Measurements from ENCODE around the gene BID. TPM values are rescaled to one million over a fixed set of nuclear protein-coding genes. Genes with fewer than 3 reads are reported as not detected.

The BID gene
- total and polyA plus RNA-seq, 5 donors: 7.2 to 13.1 (median 12.4) TPM

DNA sequence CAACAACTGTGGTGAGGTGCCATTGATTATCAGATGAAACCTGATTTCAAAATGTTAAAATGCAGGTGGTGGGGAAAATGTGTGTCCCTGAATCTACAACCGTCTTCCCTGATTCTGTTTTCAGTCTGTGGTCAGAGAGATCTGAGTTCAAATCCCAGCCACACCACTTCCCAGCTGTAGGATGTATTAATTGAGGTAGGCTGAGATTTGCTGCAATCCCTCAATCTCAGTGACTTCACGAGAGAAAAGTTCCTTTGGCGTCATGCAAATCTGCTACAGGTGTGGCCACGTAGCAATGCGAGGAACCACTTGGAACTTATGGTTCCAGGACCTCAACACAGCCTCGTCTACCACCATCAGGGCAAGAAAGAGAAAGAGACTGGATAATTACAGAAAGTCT, 79.5 kb downstream of the BID start:
- H3K9me3 ChIP-seq (ENCODE audit: control insufficient read depth, low read length): no peaks in the 10 kb centered on the region
- 89% methylated on average over 6 of the region's 6 CpGs for WGBS
- H3K4me3 ChIP-seq (ENCODE audit: low read length): no peak overlapping the region
- ATAC-seq (no peak), DNase-seq (no peak)
- no peak overlapping the region for H3K27ac ChIP-seq (ENCODE audit: low read length)
- H3K27me3 ChIP-seq (ENCODE audit: control insufficient read depth, insufficient read depth): no peaks in the 10 kb centered on the region
- intact Hi-C loops (cut with DNase I): no loop called here
- no peaks in the 10 kb centered on the region for H3K4me1 ChIP-seq (ENCODE audit: control insufficient read depth, insufficient read depth, low read length)

DNA sequence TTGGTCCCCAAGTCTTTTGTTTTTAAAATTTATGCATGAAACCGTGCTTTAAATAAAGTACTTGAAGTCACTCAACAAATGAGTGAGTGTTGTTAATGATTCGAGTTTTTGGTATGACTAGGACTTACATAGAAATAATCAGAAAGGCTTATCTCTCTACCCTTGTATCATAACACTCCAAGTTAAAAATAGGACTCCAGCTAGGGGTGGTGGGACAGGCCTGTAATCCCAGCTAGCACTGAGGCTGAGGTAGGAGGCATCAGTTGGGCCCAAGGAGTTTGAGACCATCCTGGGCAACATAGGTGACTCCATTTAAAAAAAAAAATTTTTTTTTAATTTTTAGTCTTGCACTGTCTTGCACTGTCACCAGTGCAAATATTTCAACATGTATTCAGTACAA, 80.1 kb downstream of the BID start:
- Histone ChIP-seq H3K4me1 (ENCODE audit: control insufficient read depth, insufficient read depth, low read length) (no peaks in the 10 kb centered on the region), H3K4me3 (ENCODE audit: low read length) (no peak overlapping the region), H3K9me3 (ENCODE audit: control insufficient read depth, low read length) (no peaks in the 10 kb centered on the region), H3K27ac (ENCODE audit: low read length) (no peak overlapping the region), H3K27me3 (ENCODE audit: control insufficient read depth, insufficient read depth) (no peaks in the 10 kb centered on the region)
- ATAC-seq (peak in 1 of 2 donors; percentile 55), DNase-seq (no peak)
- 60% methylated on average over 2 of the region's 2 CpGs for WGBS
- intact Hi-C loops (cut with DNase I): no loop called here

DNA sequence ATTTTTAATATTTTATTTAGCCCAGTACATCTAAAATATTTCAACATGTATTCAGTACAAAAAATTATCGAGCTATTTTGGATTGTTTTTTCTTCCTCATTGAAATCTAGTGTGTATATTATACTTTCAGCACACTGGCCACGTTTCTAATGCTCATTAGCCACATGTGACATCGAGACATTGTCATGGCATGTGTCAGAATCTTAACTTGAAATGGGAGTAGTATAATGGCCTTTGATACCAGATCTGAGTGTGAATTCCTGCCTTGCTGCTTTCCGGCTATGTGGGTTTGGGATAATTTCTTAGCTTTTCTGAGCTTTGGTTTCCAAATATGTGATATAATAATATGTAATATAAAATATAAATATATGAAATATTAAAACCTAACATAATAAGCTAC, 81.4 kb downstream of the BID start:
- no peak for ATAC-seq
- no peaks in the 10 kb centered on the region for H3K4me1 ChIP-seq (ENCODE audit: control insufficient read depth, insufficient read depth, low read length)
- H3K27me3 ChIP-seq (ENCODE audit: control insufficient read depth, insufficient read depth): no peaks in the 10 kb centered on the region
- no peak overlapping the region for H3K4me3 ChIP-seq (ENCODE audit: low read length)
- no peaks in the 10 kb centered on the region for H3K9me3 ChIP-seq (ENCODE audit: control insufficient read depth, low read length)
- intact Hi-C loops (cut with DNase I): no loop called here
- no peak overlapping the region for H3K27ac ChIP-seq (ENCODE audit: low read length)
- WGBS: 86% methylated on average over 4 of the region's 4 CpGs
- DNase-seq: no peak

DNA sequence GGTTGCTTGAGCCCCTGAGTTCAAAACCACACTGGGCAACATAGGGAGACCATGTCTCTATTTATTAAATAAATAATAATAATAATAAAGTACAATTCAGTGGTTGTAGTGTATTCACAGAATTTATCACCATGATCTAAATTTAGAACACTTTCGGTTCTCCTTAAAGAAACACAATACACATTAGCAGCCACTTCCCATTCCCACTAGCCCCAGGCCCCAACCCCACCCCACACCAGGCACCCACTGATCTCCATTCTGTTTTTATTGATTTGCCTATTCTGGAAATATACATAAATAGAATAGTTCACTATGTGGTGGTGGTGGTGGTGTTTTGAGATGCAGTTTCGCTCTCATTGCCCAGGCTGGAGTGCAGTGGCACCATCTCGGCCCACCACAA, 90.0 kb downstream of the BID start:
- Histone ChIP-seq H3K4me1 (ENCODE audit: control insufficient read depth, insufficient read depth, low read length) (no peaks in the 10 kb centered on the region), H3K9me3 (ENCODE audit: control insufficient read depth, low read length) (no peaks in the 10 kb centered on the region), H3K4me3 (ENCODE audit: low read length) (no peak overlapping the region), H3K27me3 (ENCODE audit: control insufficient read depth, insufficient read depth) (no peaks in the 10 kb centered on the region), H3K27ac (ENCODE audit: low read length) (no peak overlapping the region)
- 75% methylated on average over 3 of the region's 3 CpGs for WGBS
- intact Hi-C loops (cut with DNase I): no loop called here
- ATAC-seq: no peak
- DNase-seq: no peak

Small RNA genes lying within 50 kb of the gene (microRNA-seq; reads per million reads assigned to microRNA genes)
- gene MIR3198-1: 0 reads per million in 2 donors

Other genes with a start within 250 kb of the BID start
- gene SLC25A18, start 211.0 kb downstream of the BID start, total RNA-seq: 1 to 10 TPM in 3 of 4 donors, under 1 TPM in 1; 0.96 to 2.6 (median 1.3) TPM
- gene SLC25A18, start 211.0 kb downstream of the BID start, polyA plus RNA-seq: 2.0 TPM
- gene ATP6V1E1, start 145.7 kb downstream of the BID start, total RNA-seq: 100 to 1,000 TPM; 162 to 199 (median 182) TPM
- gene ATP6V1E1, start 145.7 kb downstream of the BID start, polyA plus RNA-seq: 207 TPM
- gene BCL2L13, start 135.7 kb downstream of the BID start, total RNA-seq: 10 to 100 TPM; 51.6 to 62.9 (median 56.7) TPM
- 40.0 TPM for gene BCL2L13, start 135.7 kb downstream of the BID start, polyA plus RNA-seq